Measurements from ENCODE around the gene BAG5.
A peak's percentile ranks its signal among the peaks of the same experiment; 100 is the strongest.

The BAG5 gene

GRCh38 chr14:103574707-103575285 lies 12.3 kb upstream of the BAG5 start:
- Histone ChIP-seq H3K36me3 (ENCODE audit: insufficient read depth, low read length) (peaks cover 20% of the 10 kb centered on the region), H3K9ac (ENCODE audit: insufficient read length) (no peak overlapping the region), H3K4me3 (no peak overlapping the region), H3K9me3 (ENCODE audit: low read depth, low read length) (no peaks in the 10 kb centered on the region), H3K27ac (no peak overlapping the region)
- TF ChIP-seq POLR2AphosphoS5 (IDR thresholded peaks at IDR 0.05; ENCODE audit: borderline replicate concordance, low read depth, low read length) (no peak), FOXP2 (optimal IDR thresholded peaks at IDR 0.05; ENCODE audit: control extremely low read depth, extremely low read length, insufficient read depth) (no peak), EZH2 (IDR thresholded peaks at IDR 0.05) (no peak)
- no peak for DNase-seq (ENCODE audit: low read depth, low spot score)

DNA sequence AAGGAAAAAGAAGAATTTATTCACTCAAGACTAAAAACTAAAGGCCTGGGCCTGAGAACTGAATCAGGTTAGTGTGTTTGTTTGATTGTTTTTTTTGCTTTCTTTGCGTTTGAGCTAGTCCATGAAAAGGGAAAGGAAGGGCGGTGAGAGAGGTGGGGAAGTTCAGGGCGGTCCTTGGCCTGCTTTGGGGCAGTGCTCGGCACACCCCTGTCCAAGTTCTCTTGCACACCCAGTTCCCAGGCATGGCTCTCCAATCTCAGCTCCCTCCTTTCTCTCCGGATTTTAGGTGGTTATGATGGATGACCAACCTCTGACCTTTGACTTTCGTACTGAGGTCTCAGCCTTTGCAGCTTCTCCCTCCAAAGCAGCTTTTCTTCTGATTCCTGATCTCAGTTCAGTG lies 11.6 kb upstream of the BAG5 start:
- no peak overlapping the region for H3K4me3 ChIP-seq
- no peaks in the 10 kb centered on the region for H3K9me3 ChIP-seq (ENCODE audit: low read depth, low read length)
- no peak for TF ChIP-seq EZH2 (IDR thresholded peaks at IDR 0.05)
- no peak for TF ChIP-seq FOXP2 (optimal IDR thresholded peaks at IDR 0.05; ENCODE audit: control extremely low read depth, extremely low read length, insufficient read depth)
- TF ChIP-seq POLR2AphosphoS5 (IDR thresholded peaks at IDR 0.05; ENCODE audit: borderline replicate concordance, low read depth, low read length), result no peak
- H3K36me3 ChIP-seq (ENCODE audit: insufficient read depth, low read length), result peaks cover 20% of the 10 kb centered on the region
- H3K27ac ChIP-seq, result 0 out of 2 replicates have a peak overlapping the region, but pooled peaks have one; percentile 1
- no peak overlapping the region for H3K9ac ChIP-seq (ENCODE audit: insufficient read length)
- DNase-seq (ENCODE audit: low read depth, low spot score), result no peak

DNA sequence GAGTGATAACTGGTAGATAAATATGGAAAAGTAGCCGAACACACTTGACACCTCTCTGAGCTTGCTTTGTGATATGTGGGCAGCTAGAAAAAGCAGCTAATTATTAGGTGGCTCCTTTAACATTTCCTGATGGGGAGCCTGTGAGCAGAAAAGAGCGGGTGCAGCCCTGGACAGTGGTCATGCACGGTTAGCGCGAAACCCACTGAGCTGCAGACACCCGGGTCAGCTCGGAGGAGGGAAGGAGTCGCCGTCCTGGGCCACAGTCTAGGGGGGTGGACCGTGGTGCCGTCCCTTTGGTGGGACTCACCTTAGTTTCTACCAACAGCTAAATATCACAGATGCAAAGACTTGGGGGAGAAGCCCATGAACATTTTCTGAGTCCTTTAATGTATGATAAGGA lies 7.0 kb upstream of the BAG5 start:
- TF ChIP-seq EZH2 (IDR thresholded peaks at IDR 0.05) (no peak), POLR2AphosphoS5 (IDR thresholded peaks at IDR 0.05; ENCODE audit: borderline replicate concordance, low read depth, low read length) (no peak), FOXP2 (optimal IDR thresholded peaks at IDR 0.05; ENCODE audit: control extremely low read depth, extremely low read length, insufficient read depth) (no peak)
- no peaks in the 10 kb centered on the region for H3K9me3 ChIP-seq (ENCODE audit: low read depth, low read length)
- no peak overlapping the region for H3K4me3 ChIP-seq
- H3K36me3 ChIP-seq (ENCODE audit: insufficient read depth, low read length), result peaks cover 5% of the 10 kb centered on the region
- DNase-seq (ENCODE audit: low read depth, low spot score), result no peak
- H3K9ac ChIP-seq (ENCODE audit: insufficient read length), result peak overlapping the region; percentile 19
- H3K27ac ChIP-seq, result peak overlapping the region; percentile 54; the same call in 1 of the 2 replicates

DNA sequence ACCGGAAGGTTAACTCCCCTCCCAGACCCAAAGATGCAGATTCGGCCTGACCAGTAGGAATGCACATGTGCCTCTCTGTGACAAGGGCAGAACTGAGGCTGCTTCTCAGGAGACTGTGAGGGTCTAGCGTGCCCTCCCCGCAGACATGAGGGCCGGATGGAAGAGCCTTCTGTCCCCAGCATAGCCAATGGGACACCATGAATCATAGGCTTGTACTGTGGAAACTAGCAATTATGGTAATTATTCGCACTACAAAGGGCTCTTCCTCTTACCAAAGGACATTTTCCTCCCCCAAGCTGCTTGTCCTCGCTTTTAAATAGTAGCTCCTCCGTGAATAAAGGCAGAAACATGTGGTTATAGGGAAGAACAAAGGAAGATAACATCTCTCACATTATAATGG lies 6.5 kb upstream of the BAG5 start:
- Histone ChIP-seq H3K9me3 (ENCODE audit: low read depth, low read length) (no peaks in the 10 kb centered on the region), H3K27ac (peak overlapping the region; percentile 54; the same call in 1 of the 2 replicates), H3K4me3 (no peak overlapping the region), H3K9ac (ENCODE audit: insufficient read length) (peak overlapping the region; percentile 19), H3K36me3 (ENCODE audit: insufficient read depth, low read length) (peaks cover 4% of the 10 kb centered on the region; the same call in 1 of the 2 replicates)
- DNase-seq (ENCODE audit: low read depth, low spot score), result no peak
- TF ChIP-seq POLR2AphosphoS5 (IDR thresholded peaks at IDR 0.05; ENCODE audit: borderline replicate concordance, low read depth, low read length), result no peak
- TF ChIP-seq EZH2 (IDR thresholded peaks at IDR 0.05), result no peak
- no peak for TF ChIP-seq FOXP2 (optimal IDR thresholded peaks at IDR 0.05; ENCODE audit: control extremely low read depth, extremely low read length, insufficient read depth)

- no peak for TF ChIP-seq EZH2 (IDR thresholded peaks at IDR 0.05)
- no peak for TF ChIP-seq FOXP2 (optimal IDR thresholded peaks at IDR 0.05; ENCODE audit: control extremely low read depth, extremely low read length, insufficient read depth)
- no peak for TF ChIP-seq POLR2AphosphoS5 (IDR thresholded peaks at IDR 0.05; ENCODE audit: borderline replicate concordance, low read depth, low read length)
- H3K36me3 ChIP-seq (ENCODE audit: insufficient read depth, low read length), result peaks cover 20% of the 10 kb centered on the region
- peak overlapping the region; percentile 94 for H3K4me3 ChIP-seq
- no peak overlapping the region for H3K27ac ChIP-seq
- no peak for DNase-seq (ENCODE audit: low read depth, low spot score)
- H3K9ac ChIP-seq (ENCODE audit: insufficient read length), result peak overlapping the region; percentile 94
- H3K9me3 ChIP-seq (ENCODE audit: low read depth, low read length), result no peaks in the 10 kb centered on the region
Measured at GRCh38 chr14:103563844-103564505, 1.5 kb upstream of the BAG5 start.

DNA sequence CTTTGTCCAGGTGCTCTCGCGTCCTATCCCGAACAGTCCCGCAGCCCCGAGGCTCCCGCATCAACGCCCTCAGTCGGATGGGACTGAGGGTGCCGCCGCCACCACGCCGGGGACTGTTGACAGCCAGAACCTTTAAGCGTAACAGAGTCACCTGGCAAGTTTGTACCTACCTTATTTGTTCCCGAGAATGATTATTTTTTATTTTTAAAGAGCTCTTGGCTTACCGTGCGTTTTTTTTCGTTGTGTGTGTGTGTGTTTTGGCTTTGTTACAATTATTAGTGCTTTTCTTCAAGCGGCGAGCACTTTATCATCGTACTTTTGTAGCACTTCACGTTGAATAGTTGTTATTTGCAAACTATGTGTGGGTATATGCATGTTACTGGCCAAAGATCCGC lies 766 bp upstream of the BAG5 start:
- Histone ChIP-seq H3K9ac (ENCODE audit: insufficient read length) (peak overlapping the region; percentile 94), H3K4me3 (peak overlapping the region; percentile 94), H3K36me3 (ENCODE audit: insufficient read depth, low read length) (peaks cover 24% of the 10 kb centered on the region), H3K27ac (no peak overlapping the region), H3K9me3 (ENCODE audit: low read depth, low read length) (no peaks in the 10 kb centered on the region)
- DNase-seq (ENCODE audit: low read depth, low spot score), result no peak
- TF ChIP-seq EZH2 (IDR thresholded peaks at IDR 0.05) (no peak), FOXP2 (optimal IDR thresholded peaks at IDR 0.05; ENCODE audit: control extremely low read depth, extremely low read length, insufficient read depth) (no peak), POLR2AphosphoS5 (IDR thresholded peaks at IDR 0.05; ENCODE audit: borderline replicate concordance, low read depth, low read length) (no peak)

- Histone ChIP-seq H3K4me3 (peak overlapping the region; percentile 94), H3K9me3 (ENCODE audit: low read depth, low read length) (no peaks in the 10 kb centered on the region), H3K27ac (peak overlapping the region; percentile 97; the same call in 1 of the 2 replicates), H3K36me3 (ENCODE audit: insufficient read depth, low read length) (peaks cover 24% of the 10 kb centered on the region), H3K9ac (ENCODE audit: insufficient read length) (peak overlapping the region; percentile 94)
- no peak for DNase-seq (ENCODE audit: low read depth, low spot score)
- TF ChIP-seq POLR2AphosphoS5 (IDR thresholded peaks at IDR 0.05; ENCODE audit: borderline replicate concordance, low read depth, low read length) (no peak), EZH2 (IDR thresholded peaks at IDR 0.05) (no peak), FOXP2 (optimal IDR thresholded peaks at IDR 0.05; ENCODE audit: control extremely low read depth, extremely low read length, insufficient read depth) (no peak)
Measured at GRCh38 chr14:103562179-103562428, 353 bp downstream of the BAG5 start.

DNA sequence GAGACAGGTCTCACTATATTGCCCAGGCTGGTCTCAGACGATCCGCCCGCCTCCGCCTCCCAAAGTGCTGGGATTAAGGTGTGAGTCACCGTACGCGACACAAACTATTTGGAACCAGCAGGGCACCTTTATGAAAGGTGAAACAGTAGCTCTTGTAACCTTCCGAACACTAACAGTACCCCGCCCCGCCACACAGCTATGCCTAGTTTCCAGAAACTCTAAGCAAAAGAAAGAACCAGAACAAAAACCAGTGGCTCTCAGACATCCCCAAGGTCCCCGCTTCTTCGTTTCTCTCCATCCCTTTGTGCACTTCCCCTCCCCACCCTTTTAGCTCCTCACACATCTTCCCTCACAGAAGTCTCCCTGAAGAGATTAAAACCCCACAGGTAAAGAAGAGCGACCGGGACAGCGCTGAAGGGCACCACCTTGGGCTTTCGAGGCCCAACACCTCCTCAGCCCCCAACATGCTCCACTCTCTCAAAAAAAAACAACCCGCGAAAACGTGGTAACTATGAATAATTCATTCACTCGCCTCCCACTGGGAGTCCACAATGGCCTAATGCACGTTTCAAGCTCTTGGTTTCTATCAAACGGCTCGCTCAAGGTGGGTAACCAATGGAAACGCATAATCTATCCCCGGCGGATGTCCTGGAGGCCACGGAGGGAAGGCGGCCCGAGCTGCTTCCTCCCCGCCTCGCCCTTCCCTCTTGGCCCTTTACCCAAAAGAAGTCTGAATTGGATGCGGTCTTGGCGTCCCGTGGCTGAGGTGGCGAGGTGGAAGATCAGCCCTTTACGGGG lies 877 bp downstream of the BAG5 start:
- Histone ChIP-seq H3K36me3 (ENCODE audit: insufficient read depth, low read length) (peaks cover 24% of the 10 kb centered on the region), H3K9ac (ENCODE audit: insufficient read length) (peak overlapping the region; percentile 94), H3K27ac (no peak overlapping the region), H3K9me3 (ENCODE audit: low read depth, low read length) (no peaks in the 10 kb centered on the region), H3K4me3 (peak overlapping the region; percentile 94)
- DNase-seq (ENCODE audit: low read depth, low spot score), result no peak
- TF ChIP-seq POLR2AphosphoS5 (IDR thresholded peaks at IDR 0.05; ENCODE audit: borderline replicate concordance, low read depth, low read length), result no peak
- no peak for TF ChIP-seq EZH2 (IDR thresholded peaks at IDR 0.05)

Measured in SK-N-MC (cell line).